ENCODE results near the gene PSMA6. TPM values are rescaled to one million over a fixed set of nuclear protein-coding genes. Genes with fewer than 3 reads are reported as not detected.
A peak's percentile ranks its signal among the peaks of the same experiment; 100 is the strongest.
"Not testable (repeated sequence)": the region's sequence is repeated elsewhere in the genome, so short reads cannot be mapped to it uniquely, and the experiment has no call there.

PSMA6 gene
- total and polyA plus RNA-seq, 4 donors = 87.5 to 151 (median 98.8) TPM

GRCh38 chr14:35335388-35336092 is 43.4 kb downstream of the PSMA6 start:
- Histone ChIP-seq H3K9me3 (ENCODE audit: control insufficient read depth in 4 of 4, low read length in 3 of 4) (no peaks in the 10 kb centered on the region), H3K9ac (ENCODE audit: low read depth in 1 of 2, low read length in 2 of 2) (no peak overlapping the region), H3K27ac (ENCODE audit: low read depth in 1 of 2, low read length in 2 of 2) (peak overlapping the region; percentile 80 to 95), H3K4me1 (ENCODE audit: control insufficient read depth in 4 of 4, insufficient read depth in 4 of 4, low read length in 3 of 4) (peaks cover 34 to 61% (median 48%) of the 10 kb centered on the region in 4 donors), H3K27me3 (ENCODE audit: control insufficient read depth in 4 of 4, insufficient read depth in 4 of 4, low read length in 3 of 4) (no peaks in the 10 kb centered on the region), H3K36me3 (ENCODE audit: control insufficient read depth in 4 of 4, insufficient read depth in 3 of 4, low read depth in 1 of 4, low read length in 3 of 4) (no peaks in the 10 kb centered on the region), H3K4me3 (ENCODE audit: low read depth in 1 of 3, low read length in 3 of 3) (no peak overlapping the region)
- no peak for TF ChIP-seq CTCF (IDR thresholded peaks at IDR 0.05; ENCODE audit: low read depth, low read length, missing input control)
- no peak for TF ChIP-seq FOXA2 (IDR thresholded peaks at IDR 0.05)
- no peak for TF ChIP-seq FOXA1 (IDR thresholded peaks at IDR 0.05)
- TF ChIP-seq YY1 (IDR thresholded peaks at IDR 0.05) = no peak
- no peak for TF ChIP-seq EGR1 (IDR thresholded peaks at IDR 0.05; ENCODE audit: low read depth in 2 of 2)
- no peak for TF ChIP-seq HNF4G (IDR thresholded peaks at IDR 0.05)
- TF ChIP-seq MAX (IDR thresholded peaks at IDR 0.05) = no peak
- peak; percentile 75 for TF ChIP-seq NR2F2 (IDR thresholded peaks at IDR 0.05)
- no peak for TF ChIP-seq ATF3 (IDR thresholded peaks at IDR 0.05)
- no peak for TF ChIP-seq GABPA (IDR thresholded peaks at IDR 0.05 in 1 of 2, conservative IDR thresholded peaks at IDR 0.05 in 1 of 2)
- TF ChIP-seq SP1 (IDR thresholded peaks at IDR 0.05) = peak; percentile 23
- no peak for TF ChIP-seq RAD21 (IDR thresholded peaks at IDR 0.05)
- no peak for TF ChIP-seq TAF1 (conservative IDR thresholded peaks at IDR 0.05)
- no peak for TF ChIP-seq JUND (IDR thresholded peaks at IDR 0.05)
- TF ChIP-seq, protein P1, sequence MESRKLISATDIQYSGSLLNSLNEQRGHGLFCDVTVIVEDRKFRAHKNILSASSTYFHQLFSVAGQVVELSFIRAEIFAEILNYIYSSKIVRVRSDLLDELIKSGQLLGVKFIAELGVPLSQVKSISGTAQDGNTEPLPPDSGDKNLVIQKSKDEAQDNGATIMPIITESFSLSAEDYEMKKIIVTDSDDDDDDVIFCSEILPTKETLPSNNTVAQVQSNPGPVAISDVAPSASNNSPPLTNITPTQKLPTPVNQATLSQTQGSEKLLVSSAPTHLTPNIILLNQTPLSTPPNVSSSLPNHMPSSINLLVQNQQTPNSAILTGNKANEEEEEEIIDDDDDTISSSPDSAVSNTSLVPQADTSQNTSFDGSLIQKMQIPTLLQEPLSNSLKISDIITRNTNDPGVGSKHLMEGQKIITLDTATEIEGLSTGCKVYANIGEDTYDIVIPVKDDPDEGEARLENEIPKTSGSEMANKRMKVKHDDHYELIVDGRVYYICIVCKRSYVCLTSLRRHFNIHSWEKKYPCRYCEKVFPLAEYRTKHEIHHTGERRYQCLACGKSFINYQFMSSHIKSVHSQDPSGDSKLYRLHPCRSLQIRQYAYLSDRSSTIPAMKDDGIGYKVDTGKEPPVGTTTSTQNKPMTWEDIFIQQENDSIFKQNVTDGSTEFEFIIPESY (IDR thresholded peaks at IDR 0.05) = no peak
- TF ChIP-seq REST (IDR thresholded peaks at IDR 0.05) = no peak
- TF ChIP-seq HNF4A (conservative IDR thresholded peaks at IDR 0.05) = peak in 1 of 2 donors; percentile 22
- DNase-seq (ENCODE audit: low spot score) = no peak
- 57% methylated on average over 13 of the region's 13 CpGs for WGBS

GRCh38 chr14:35336171-35336493 is 44.0 kb downstream of the PSMA6 start:
- H3K9me3 ChIP-seq (ENCODE audit: control insufficient read depth in 4 of 4, low read length in 3 of 4) = not testable (repeated sequence)
- WGBS = 29% methylated on average over 3 of the region's 3 CpGs

More at GRCh38 chr14:35336171-35336493, 44.0 kb downstream of the PSMA6 start:
- H3K4me3 ChIP-seq (ENCODE audit: low read depth in 1 of 3, low read length in 3 of 3) = peak overlapping the region in 1 of 3 donors; percentile 2
- not testable (repeated sequence) for DNase-seq (ENCODE audit: low spot score); H3K27me3 ChIP-seq (ENCODE audit: control insufficient read depth in 4 of 4, insufficient read depth in 4 of 4, low read length in 3 of 4); H3K36me3 ChIP-seq (ENCODE audit: control insufficient read depth in 4 of 4, insufficient read depth in 3 of 4, low read depth in 1 of 4, low read length in 3 of 4); H3K9ac ChIP-seq (ENCODE audit: low read depth in 1 of 2, low read length in 2 of 2)
- peaks cover 38 to 67% (median 54%) of the 10 kb centered on the region in 4 donors for H3K4me1 ChIP-seq (ENCODE audit: control insufficient read depth in 4 of 4, insufficient read depth in 4 of 4, low read length in 3 of 4)
- peak overlapping the region; percentile 80 to 95 for H3K27ac ChIP-seq (ENCODE audit: low read depth in 1 of 2, low read length in 2 of 2)
